VCaP (cell line): ENCODE measurements around the gene KCNQ5.

ENCODE experiments used
- H3K27ac ChIP-seq: fragments of 450-650 bp; 2 replicates; pipeline ENCODE4 v1.5.1; 2017
- TF ChIP-seq, protein P1 (sequence below): fragments of 450-650 bp; conservative IDR thresholded peaks from 2 replicates; pipeline ENCODE4 v1.5.1; 2017; ENCODE audit warnings: mild to moderate bottlenecking, moderate library complexity

KCNQ5 gene

DNA sequence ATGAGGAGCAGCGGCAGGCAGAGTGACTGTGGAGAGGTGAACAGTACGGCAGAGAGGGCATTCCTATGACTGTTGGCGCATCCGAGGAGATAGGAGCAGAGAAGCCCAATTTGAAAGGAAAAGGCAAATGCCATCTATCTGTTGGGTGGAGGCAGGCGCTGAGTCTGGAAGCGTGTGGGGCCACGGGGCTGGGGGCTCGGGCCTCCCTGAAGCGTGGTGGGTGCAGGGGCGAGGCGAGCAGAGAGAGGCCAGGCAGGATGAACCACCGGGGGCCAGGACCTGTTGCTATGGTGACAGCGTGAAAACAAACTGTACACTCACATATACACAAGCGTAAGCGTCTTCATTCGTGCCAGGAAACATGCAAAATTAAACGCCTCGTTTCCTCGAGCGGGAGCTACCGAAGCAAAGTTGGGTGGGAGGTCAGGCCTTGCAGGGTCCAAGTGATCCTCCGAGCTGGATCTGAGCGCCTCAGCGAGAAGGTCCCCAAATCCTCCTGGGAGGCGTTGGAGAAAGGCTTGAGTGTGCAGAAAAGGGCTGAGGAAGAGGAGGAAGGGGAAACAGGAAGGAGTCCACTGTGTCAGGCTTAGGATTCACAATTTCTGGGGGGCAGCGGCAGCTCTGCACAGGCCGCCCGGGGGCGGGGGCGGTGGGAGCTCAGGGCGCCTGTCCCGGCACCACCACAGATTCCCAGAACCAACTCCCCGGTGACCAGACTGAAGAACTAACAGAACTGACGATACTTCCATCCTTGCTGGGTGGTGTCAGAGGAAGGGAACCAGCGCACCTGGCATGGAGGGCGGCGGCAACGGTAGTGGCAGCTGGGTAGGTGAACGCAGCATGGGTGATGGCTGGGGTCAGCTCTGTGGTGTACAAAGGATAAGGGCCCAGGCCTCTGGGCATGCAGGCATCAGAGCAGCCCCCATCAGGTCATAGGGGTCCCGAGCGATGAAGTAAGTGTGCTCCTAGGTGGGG, 535.2 kb downstream of the KCNQ5 start:
- no peak overlapping the region for H3K27ac ChIP-seq
- TF ChIP-seq, protein P1, sequence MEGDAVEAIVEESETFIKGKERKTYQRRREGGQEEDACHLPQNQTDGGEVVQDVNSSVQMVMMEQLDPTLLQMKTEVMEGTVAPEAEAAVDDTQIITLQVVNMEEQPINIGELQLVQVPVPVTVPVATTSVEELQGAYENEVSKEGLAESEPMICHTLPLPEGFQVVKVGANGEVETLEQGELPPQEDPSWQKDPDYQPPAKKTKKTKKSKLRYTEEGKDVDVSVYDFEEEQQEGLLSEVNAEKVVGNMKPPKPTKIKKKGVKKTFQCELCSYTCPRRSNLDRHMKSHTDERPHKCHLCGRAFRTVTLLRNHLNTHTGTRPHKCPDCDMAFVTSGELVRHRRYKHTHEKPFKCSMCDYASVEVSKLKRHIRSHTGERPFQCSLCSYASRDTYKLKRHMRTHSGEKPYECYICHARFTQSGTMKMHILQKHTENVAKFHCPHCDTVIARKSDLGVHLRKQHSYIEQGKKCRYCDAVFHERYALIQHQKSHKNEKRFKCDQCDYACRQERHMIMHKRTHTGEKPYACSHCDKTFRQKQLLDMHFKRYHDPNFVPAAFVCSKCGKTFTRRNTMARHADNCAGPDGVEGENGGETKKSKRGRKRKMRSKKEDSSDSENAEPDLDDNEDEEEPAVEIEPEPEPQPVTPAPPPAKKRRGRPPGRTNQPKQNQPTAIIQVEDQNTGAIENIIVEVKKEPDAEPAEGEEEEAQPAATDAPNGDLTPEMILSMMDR = no peak

DNA sequence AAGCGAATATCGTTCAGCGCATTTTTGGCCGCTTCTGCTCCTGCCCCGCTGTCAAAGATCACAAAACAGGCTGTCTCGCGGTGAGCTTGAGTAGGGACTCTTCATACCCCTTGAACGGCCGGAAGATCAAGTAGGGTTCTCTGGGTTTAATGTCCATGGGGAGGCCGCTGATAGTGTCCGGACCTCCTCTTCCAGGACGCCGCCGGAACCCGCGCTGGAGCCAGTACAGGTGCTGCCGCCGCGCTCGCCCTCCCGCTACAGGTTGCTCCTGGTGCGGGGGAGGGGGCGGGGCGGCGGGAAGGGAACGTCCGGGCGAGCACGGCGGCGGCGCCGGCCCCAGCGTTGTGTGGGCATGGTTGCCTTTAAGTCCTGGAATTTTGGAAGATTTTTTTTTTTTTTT, 536.0 kb downstream of the KCNQ5 start:
- H3K27ac ChIP-seq = no peak overlapping the region
- TF ChIP-seq, protein P1 = no peak

DNA sequence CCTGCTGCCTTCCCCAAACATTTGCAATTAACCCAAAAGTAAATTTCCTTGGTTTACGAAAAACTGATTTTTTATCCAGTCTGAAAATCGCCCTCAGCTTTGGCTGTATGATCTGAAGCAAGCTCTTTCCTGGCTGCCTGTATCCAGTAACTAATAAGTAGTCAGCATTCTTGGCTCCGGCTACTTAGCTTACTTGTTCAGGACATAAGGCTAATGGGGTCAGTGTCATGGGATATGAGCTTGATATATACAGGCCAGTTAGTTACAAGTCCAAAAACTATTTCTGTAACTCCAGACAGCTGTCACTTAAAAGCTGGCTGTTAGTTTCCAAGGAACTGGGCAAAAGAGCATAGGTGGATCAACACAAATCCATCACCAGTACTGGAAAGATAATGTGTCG, 547.2 kb downstream of the KCNQ5 start:
- H3K27ac ChIP-seq = no peak overlapping the region
- TF ChIP-seq, protein P1 = no peak

DNA sequence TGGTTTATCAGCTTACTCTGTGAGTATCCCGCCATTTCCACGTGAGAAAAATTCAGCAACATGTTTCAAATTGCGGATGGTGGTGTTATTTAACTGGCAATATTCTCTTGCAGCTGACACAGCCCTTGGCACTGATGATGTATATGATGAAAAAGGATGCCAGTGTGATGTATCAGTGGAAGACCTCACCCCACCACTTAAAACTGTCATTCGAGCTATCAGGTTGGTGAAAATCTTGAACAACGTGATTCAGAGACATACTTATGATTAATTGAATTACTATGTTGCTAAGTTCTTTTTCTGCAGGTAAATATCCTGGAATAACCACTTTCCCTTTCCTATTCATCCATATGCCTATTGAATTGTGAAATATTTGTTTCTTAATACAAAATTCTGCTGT, 547.8 kb downstream of the KCNQ5 start:
- TF ChIP-seq, protein P1 = no peak
- no peak overlapping the region for H3K27ac ChIP-seq

DNA sequence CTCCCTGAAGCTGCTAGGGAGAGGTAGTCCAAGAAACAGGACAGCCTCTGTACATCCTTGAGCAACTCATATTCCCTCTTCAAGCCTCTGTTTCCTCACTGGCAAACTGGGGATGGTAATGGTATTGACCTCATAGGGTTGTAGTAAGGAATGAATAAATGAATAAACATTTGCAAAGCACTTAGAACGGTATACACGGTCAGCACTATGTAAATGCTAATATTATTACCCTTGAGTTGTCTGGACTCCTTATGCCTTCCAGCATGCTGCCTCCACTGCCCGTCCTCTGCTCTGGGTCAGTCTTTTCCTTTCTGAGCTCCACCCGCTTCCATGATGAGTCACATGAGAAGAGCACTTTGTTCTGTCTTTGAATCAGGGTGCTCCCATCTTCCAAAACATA, 552.8 kb downstream of the KCNQ5 start:
- TF ChIP-seq, protein P1 = no peak
- no peak overlapping the region for H3K27ac ChIP-seq

DNA sequence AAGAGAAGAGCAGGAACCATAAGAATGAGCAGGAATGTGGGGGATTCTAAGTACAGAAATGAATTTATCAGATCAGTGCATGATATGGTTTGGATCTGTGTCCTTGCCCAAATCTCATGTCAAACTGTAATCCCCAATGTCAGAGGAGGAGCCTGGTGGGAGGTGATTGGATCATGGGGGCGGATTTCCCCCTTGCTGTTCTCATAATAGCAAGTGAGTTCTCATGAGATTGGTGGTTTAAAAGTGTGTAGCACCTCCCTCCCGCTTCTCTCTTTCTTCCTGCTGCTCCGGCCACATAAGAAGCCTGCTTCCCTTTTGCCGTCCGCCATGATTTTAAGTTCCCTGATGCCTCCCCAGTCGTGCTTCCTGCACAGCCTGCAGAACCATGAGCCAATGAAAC, 554.2 kb downstream of the KCNQ5 start:
- H3K27ac ChIP-seq = no peak overlapping the region
- TF ChIP-seq, protein P1 = no peak

DNA sequence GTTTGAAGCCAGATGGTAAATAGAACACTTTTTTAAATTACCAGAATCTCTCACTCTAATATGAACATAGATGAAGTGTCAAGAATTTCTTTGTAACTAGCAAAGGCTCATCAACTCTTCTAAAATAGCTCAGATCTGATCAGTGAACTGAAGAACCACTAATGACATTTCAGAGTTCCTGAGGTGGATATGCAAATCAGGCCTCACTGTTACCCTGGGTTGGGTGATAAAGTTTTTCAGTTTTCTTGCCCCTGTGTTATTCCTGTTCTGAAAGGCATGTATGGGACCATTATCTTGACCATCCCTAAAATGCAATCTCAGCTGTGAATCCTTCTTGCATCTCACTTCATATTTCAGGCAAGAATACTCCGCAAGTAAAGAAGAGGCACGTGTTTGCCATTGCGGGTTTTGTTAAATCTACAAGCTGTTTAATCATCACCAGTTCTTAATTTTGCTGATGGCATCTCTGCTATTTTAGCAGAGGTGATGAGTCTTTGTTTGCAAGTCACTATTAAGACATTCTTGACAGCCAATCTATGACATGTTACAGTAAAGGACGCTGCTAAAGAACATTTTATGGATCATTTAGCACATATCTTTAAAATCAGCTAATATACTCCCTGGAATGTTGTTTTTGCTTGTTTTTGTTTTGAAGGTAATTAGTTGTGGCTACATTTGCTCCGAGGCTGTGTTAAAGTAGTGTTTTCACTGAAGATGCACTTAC, 555.5 kb downstream of the KCNQ5 start:
- TF ChIP-seq, protein P1 = no peak
- H3K27ac ChIP-seq = no peak overlapping the region
